HFF-Myc (cell line): ENCODE data around the gene DNAAF5.

Experiments
- DNase-seq: peaks from one replicate; pipeline ENCODE4 v3.0.0-alpha.2; 2011; ENCODE audit warnings: low read depth; ENCODE audit errors: extremely low read depth
- H3K4me3 ChIP-seq: replicated peaks from 2 replicates; pipeline ENCODE4 v1.5.1; 2011; ENCODE audit warnings: low read depth, mild to moderate bottlenecking, control low read depth, low read length
- TF ChIP-seq, protein P1 (sequence below): IDR thresholded peaks from 2 replicates; pipeline ENCODE4 v1.5.1; 2012; ENCODE audit warnings: mild to moderate bottlenecking, low read depth, low read length, control low read depth; ENCODE audit errors: missing control alignments

Gene DNAAF5

DNA sequence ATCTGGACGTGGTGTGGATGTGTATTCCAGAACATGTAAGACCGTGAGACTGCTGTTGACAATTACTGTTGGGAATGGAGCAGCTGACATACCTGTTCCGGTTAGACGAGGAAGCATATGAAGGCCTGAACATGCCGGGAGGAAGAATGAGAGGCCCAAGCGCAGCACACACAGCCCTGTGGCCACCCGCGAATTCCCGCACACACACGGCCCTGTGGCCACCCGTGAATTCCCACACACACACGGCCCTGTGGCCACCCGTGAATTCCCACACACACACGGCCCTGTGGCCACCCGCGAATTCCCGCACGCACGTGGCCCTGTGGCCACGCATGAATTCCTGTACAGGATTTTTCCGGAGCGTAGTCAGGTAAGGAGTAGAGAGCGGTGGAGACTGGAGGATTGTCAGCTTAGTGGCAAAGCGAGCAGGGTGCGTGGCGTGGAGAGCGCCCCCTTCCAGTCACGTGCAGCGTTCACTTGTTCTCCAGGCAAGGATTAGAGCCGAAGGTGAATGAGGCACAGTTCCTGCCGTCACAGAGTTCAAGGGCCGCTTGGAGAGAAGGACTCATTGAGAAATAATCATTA lies 96.3 kb downstream of the DNAAF5 start:
- TF ChIP-seq, protein P1, sequence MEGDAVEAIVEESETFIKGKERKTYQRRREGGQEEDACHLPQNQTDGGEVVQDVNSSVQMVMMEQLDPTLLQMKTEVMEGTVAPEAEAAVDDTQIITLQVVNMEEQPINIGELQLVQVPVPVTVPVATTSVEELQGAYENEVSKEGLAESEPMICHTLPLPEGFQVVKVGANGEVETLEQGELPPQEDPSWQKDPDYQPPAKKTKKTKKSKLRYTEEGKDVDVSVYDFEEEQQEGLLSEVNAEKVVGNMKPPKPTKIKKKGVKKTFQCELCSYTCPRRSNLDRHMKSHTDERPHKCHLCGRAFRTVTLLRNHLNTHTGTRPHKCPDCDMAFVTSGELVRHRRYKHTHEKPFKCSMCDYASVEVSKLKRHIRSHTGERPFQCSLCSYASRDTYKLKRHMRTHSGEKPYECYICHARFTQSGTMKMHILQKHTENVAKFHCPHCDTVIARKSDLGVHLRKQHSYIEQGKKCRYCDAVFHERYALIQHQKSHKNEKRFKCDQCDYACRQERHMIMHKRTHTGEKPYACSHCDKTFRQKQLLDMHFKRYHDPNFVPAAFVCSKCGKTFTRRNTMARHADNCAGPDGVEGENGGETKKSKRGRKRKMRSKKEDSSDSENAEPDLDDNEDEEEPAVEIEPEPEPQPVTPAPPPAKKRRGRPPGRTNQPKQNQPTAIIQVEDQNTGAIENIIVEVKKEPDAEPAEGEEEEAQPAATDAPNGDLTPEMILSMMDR = no peak
- H3K4me3 ChIP-seq = no peak overlapping the region
- no peak for DNase-seq

DNA sequence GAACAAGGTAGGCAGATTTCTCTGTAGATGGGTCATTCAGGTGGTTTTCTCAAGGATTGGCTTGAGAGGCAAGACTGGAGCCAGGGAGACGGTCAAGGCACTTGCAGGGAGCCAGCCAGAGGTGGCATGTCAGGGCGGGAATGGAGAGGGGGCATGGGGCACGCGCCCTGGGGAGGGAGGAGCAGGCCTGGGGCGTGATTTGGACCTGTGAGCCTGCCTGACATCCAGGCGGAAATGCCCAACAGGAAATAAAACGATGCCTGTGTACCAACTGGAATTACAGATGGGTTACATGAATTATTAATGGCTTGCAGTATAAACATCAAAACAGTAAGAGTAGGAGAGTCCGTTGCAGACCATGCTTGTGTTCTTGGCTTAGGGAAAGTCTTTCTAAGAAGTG lies 97.2 kb downstream of the DNAAF5 start:
- TF ChIP-seq, protein P1 = no peak
- no peak overlapping the region for H3K4me3 ChIP-seq
- DNase-seq = no peak

DNA sequence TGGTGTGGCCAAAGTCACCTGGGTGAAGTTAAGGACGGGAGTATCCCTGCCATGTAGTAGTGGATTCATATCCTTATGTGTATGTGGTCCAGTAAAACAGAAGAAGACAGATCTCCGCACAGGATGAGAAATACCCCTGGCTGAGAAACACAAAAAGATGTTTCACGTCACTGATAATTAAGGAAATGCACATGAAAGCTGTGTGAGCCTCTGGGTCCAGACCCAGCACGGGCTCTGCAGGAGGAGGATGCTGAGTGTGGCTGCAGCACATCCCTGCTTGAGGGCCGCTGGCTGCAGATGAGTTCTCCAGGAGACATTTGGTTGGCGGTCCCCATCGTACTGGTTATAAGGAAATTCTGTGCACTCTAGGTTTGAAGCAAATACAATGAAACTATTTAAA lies 97.6 kb downstream of the DNAAF5 start:
- no peak overlapping the region for H3K4me3 ChIP-seq
- DNase-seq = no peak
- TF ChIP-seq, protein P1 = no peak

- DNase-seq = no peak
Measured at GRCh38 chr7:824664-825063, 98.2 kb downstream of the DNAAF5 start.

DNA sequence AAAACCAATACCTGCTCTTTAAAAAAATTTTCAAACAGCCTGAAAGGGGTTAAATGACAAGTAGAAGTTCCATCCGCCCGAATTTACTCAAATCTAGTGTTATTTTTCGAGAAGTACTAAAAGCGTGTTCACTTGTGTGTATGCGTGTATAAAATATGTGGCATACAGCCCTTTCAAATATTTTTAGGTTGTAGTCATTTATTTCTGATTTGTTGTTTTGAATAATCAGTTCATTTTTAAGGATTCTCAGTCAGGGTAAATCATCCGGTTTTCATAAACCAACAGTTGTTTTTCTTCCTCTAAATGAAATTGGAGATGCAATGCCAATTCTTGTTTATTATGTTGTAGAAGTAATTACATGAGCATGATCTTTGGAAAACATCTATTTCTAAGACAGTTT lies 98.9 kb downstream of the DNAAF5 start:
- H3K4me3 ChIP-seq = no peak overlapping the region
- DNase-seq = no peak
- TF ChIP-seq, protein P1 = no peak

More at GRCh38 chr7:824664-825063, 98.2 kb downstream of the DNAAF5 start:
- TF ChIP-seq, protein P1 = no peak
- no peak overlapping the region for H3K4me3 ChIP-seq

DNA sequence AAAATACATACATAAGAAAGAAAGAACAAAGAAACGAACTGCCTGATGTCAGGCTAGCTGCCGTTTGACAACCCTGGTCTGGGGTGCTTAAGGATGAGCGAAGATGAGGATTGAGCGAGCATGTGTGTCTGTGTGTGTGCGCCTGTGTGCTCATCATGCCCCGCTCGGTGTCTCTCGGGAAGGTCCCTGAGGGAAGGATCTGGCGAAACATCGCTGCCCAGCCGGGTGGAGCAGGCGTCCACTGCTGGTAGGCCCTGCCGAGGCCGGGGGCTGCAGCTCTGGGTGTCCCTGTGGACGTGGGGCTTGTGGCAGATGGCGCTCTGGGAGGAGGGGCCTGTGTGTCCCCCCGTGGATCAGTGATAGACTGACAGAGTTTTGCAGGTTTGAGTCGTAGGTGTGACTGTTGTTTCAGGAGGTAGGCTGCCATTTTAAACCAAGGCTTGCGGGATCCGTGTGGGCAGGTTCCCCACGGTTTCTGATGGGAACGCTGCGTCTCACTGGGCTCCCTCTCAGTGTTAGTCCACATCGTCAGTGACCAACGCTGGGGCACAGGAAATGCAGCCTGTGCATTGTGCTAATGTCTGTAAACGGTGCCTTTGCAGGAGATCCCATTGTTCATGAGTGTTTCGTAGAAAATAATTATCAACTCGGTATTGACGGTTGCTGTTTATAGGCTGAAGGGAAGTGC lies 99.9 kb downstream of the DNAAF5 start:
- no peak overlapping the region for H3K4me3 ChIP-seq
- TF ChIP-seq, protein P1 = no peak
- no peak for DNase-seq
